HCT116 (cell line): ENCODE data around the gene ATP8A1.

ENCODE experiments used
- CTCF ChIP-seq, 3 experiments: fragments of 200-600 bp in 1 of 3; sonication (generic) in 1 of 3; IDR thresholded peaks in 2 of 3; conservative IDR thresholded peaks in 1 of 3; 2 replicates each; pipeline ENCODE4 v1.5.1; 2012 to 2017; ENCODE audit warnings: low read depth in 2 of 3, low read length in 2 of 3, antibody characterized with exemption in 1 of 3, borderline replicate concordance in 1 of 3, control low read depth in 1 of 3, mild to moderate bottlenecking in 1 of 3, mixed read lengths in 1 of 3, mixed run types in 1 of 3, moderate library complexity in 1 of 3; ENCODE audit not compliant: insufficient read depth in 1 of 3
- MAX ChIP-seq: IDR thresholded peaks from 2 replicates; pipeline ENCODE4 v1.6.1; 2012
- POLR2AphosphoS5 ChIP-seq: IDR thresholded peaks from 2 replicates; pipeline ENCODE4 v1.6.1; 2011; ENCODE audit warnings: mild to moderate bottlenecking, low read depth, low read length, moderate library complexity
- YY1 ChIP-seq: IDR thresholded peaks from 2 replicates; pipeline ENCODE4 v1.6.1; 2011; ENCODE audit warnings: low read length, low read depth, moderate library complexity, mild to moderate bottlenecking; ENCODE audit not compliant: insufficient replicate concordance; ENCODE audit errors: extremely low read depth

GRCh38 chr4:42391981-42392380 lies 264.9 kb downstream of the ATP8A1 start:
- TF ChIP-seq YY1 (no peak), MAX (no peak), CTCF (IDR thresholded peaks at IDR 0.05 in 2 of 3, conservative IDR thresholded peaks at IDR 0.05 in 1 of 3; ENCODE audit: borderline replicate concordance in 1 of 3, insufficient read depth in 1 of 3, low read depth in 2 of 3, low read length in 2 of 3) (no peak), POLR2AphosphoS5 (no peak)
